ENCODE measurements around the gene KLHL7. TPM values are rescaled to one million over a fixed set of nuclear protein-coding genes. Genes with fewer than 3 reads are reported as not detected.

The KLHL7 gene
- total and polyA plus RNA-seq, 2 experiments from 2014 or later, result 33.9 to 34.9 TPM

DNA sequence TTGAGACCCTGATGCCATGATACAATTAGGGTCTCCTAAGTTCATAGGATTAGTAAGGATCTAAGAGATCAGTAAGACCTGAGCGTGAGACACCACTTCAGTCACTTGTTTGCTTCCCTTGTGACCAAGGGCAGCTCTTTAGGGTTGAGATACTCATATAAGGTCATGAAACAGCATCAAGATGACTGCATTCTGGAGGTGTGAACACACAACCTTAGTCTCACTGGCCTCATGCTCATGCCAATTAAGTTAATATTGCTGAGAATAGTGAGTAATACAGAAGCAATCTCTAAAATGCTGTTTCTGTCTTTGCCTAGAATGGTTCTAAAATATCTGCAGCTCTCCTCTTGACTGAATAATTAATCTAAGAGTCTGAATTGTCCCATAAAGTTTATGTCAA is 39.6 kb upstream of the KLHL7 start:
- DNase-seq, result peak; percentile 77
- Histone ChIP-seq H3K9me2 (ENCODE audit: insufficient read depth) (no peaks in the 10 kb centered on the region), H3K9me3 (ENCODE audit: low read depth) (no peaks in the 10 kb centered on the region), H4K20me1 (ENCODE audit: insufficient read depth) (no peaks in the 10 kb centered on the region), H3K4me1 (ENCODE audit: insufficient read depth) (peaks cover 38% of the 10 kb centered on the region), H3K27me3 (replicated peaks; ENCODE audit: insufficient read depth) (no peaks in the 10 kb centered on the region), H2AFZ (no peak overlapping the region), H3K9ac (peak overlapping the region; percentile 47; the same call in 1 of the 2 replicates), H3K4me2 (ENCODE audit: unreplicated experiment) (peak overlapping the region; percentile 57), H3K27ac (peak overlapping the region; percentile 85), H3K36me3 (ENCODE audit: low read depth) (no peaks in the 10 kb centered on the region), H3F3A (ENCODE audit: insufficient read depth) (peaks cover 26% of the 10 kb centered on the region), H3K4me3 (no peak overlapping the region), H3K79me2 (ENCODE audit: insufficient read depth) (no peaks in the 10 kb centered on the region)
- in situ Hi-C loops (cut with MboI), result loop anchor here (25.0 kb wide), 1 partner anchor 229 kb away; no protein-coding TSS in a partner anchor
- 83 to 88% methylated on average over 1 of the region's 1 CpG for WGBS, 2 experiments (ENCODE audit: low coverage in 1 of 2, low lambda C conversion rate in 2 of 2, missing lambda C conversion rate in 2 of 2)
- TF ChIP-seq EZH2phosphoT487 (IDR thresholded peaks at IDR 0.05; ENCODE audit: insufficient read depth, low read depth) (no peak), EZH2 (IDR thresholded peaks at IDR 0.05; ENCODE audit: insufficient read depth, poor library complexity, severe bottlenecking) (no peak)

DNA sequence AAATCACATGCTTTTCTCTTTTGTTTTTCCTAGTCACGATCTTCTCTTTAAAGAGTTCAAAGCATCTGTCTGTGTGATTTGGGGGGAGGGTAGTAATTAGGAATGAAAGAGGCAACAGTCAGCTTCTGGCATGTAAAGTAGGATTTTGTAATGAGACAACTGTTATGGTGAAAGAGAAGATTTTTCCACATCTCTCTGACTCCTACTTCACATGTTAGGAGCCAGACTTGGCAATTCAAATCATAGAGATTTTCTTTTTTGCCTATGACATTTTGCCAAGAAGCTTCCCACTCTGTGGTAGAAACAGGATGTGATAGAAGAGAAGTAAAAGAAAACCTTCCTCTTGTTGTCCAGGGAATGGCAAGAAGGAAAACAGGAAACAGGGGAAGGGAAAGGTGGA is 38.3 kb upstream of the KLHL7 start:
- in situ Hi-C loops (cut with MboI), result loop anchor here (25.0 kb wide), 1 partner anchor 230 kb away; no protein-coding TSS in a partner anchor
- Histone ChIP-seq H3K4me3 (peak overlapping the region; percentile 50), H3K9me2 (ENCODE audit: insufficient read depth) (no peaks in the 10 kb centered on the region), H3K79me2 (ENCODE audit: insufficient read depth) (no peaks in the 10 kb centered on the region), H3K27me3 (replicated peaks; ENCODE audit: insufficient read depth) (no peaks in the 10 kb centered on the region), H3K36me3 (ENCODE audit: low read depth) (no peaks in the 10 kb centered on the region), H2AFZ (peak overlapping the region; percentile 69), H3K27ac (peak overlapping the region; percentile 85), H3F3A (ENCODE audit: insufficient read depth) (peaks cover 26% of the 10 kb centered on the region), H3K4me2 (ENCODE audit: unreplicated experiment) (peak overlapping the region; percentile 82), H4K20me1 (ENCODE audit: insufficient read depth) (no peaks in the 10 kb centered on the region), H3K9me3 (ENCODE audit: low read depth) (no peaks in the 10 kb centered on the region), H3K4me1 (ENCODE audit: insufficient read depth) (peaks cover 41% of the 10 kb centered on the region), H3K9ac (peak overlapping the region; percentile 47)
- 4 to 6% methylated on average over 1 of the region's 1 CpG for WGBS, 2 experiments (ENCODE audit: low coverage in 1 of 2, low lambda C conversion rate in 2 of 2, missing lambda C conversion rate in 2 of 2)
- peak; percentile 88 for DNase-seq
- TF ChIP-seq EZH2phosphoT487 (IDR thresholded peaks at IDR 0.05; ENCODE audit: insufficient read depth, low read depth) (no peak), EZH2 (IDR thresholded peaks at IDR 0.05; ENCODE audit: insufficient read depth, poor library complexity, severe bottlenecking) (no peak)

DNA sequence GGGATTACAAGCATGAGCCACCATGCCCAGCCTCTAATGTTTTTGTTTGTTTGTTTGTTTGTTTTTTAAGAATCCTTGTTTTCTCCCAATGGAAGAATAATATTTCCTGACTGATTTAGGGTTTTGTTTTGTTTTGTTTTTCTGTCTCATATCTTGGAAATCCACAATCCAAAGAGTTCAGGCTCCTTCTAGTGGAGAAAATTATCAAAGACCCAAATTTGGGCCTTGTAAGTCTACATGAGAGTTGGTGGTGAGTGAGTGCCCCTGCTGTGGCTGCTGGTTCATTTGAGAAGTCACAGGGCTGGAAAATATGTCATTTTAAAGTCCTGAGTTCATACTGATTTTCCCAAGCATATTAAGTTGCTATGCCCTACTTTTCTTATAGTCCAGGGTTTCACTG is 33.5 kb upstream of the KLHL7 start:
- Histone ChIP-seq H3K27ac (no peak overlapping the region), H3K9ac (peak overlapping the region; percentile 20; the same call in 1 of the 2 replicates), H2AFZ (peak overlapping the region; percentile 52), H3K4me2 (ENCODE audit: unreplicated experiment) (no peak overlapping the region), H3F3A (ENCODE audit: insufficient read depth) (peaks cover 18% of the 10 kb centered on the region), H3K79me2 (ENCODE audit: insufficient read depth) (no peaks in the 10 kb centered on the region), H3K36me3 (ENCODE audit: low read depth) (no peaks in the 10 kb centered on the region), H3K9me2 (ENCODE audit: insufficient read depth) (no peaks in the 10 kb centered on the region), H3K4me1 (ENCODE audit: insufficient read depth) (peaks cover 20% of the 10 kb centered on the region), H4K20me1 (ENCODE audit: insufficient read depth) (no peaks in the 10 kb centered on the region), H3K4me3 (no peak overlapping the region), H3K9me3 (ENCODE audit: low read depth) (no peaks in the 10 kb centered on the region), H3K27me3 (replicated peaks; ENCODE audit: insufficient read depth) (no peaks in the 10 kb centered on the region)
- in situ Hi-C loops (cut with MboI), result loop anchor here (25.0 kb wide), 1 partner anchor 235 kb away; no protein-coding TSS in a partner anchor
- TF ChIP-seq EZH2phosphoT487 (IDR thresholded peaks at IDR 0.05; ENCODE audit: insufficient read depth, low read depth) (no peak), EZH2 (IDR thresholded peaks at IDR 0.05; ENCODE audit: insufficient read depth, poor library complexity, severe bottlenecking) (no peak)
- DNase-seq, result peak; percentile 59

DNA sequence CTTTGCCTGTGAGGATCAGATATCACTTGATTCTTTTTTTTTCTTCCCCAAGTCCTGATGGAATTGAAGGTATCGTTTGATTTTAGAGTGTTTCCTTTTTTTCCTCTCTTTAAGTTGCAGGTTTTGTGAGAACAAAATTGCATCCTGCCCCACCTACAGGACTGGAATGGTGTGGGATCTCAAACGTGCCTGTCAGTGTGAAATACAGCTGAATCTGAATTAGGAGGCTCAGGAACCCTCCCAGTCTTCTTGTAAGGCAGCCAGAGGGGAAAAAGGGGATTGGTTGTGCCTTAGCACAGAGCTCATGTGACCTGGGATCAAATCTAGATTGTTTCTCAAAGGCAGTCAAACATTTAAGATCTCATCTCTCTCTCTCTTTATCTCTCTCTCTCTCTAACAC is 32.7 kb upstream of the KLHL7 start:
- no peaks in the 10 kb centered on the region for H4K20me1 ChIP-seq (ENCODE audit: insufficient read depth)
- no peak for TF ChIP-seq EZH2phosphoT487 (IDR thresholded peaks at IDR 0.05; ENCODE audit: insufficient read depth, low read depth)
- TF ChIP-seq EZH2 (IDR thresholded peaks at IDR 0.05; ENCODE audit: insufficient read depth, poor library complexity, severe bottlenecking), result no peak
- H3K79me2 ChIP-seq (ENCODE audit: insufficient read depth), result no peaks in the 10 kb centered on the region
- in situ Hi-C loops (cut with MboI), result loop anchor here (25.0 kb wide), 1 partner anchor 236 kb away; no protein-coding TSS in a partner anchor
- H3F3A ChIP-seq (ENCODE audit: insufficient read depth), result peaks cover 9% of the 10 kb centered on the region; the same call in 1 of the 2 replicates
- peak overlapping the region; percentile 52; the same call in 1 of the 2 replicates for H2AFZ ChIP-seq
- no peak for DNase-seq
- H3K36me3 ChIP-seq (ENCODE audit: low read depth), result no peaks in the 10 kb centered on the region
- H3K27me3 ChIP-seq (replicated peaks; ENCODE audit: insufficient read depth), result no peaks in the 10 kb centered on the region
- H3K9me2 ChIP-seq (ENCODE audit: insufficient read depth), result no peaks in the 10 kb centered on the region
- no peak overlapping the region for H3K4me2 ChIP-seq (ENCODE audit: unreplicated experiment)
- no peak overlapping the region for H3K27ac ChIP-seq
- WGBS, 2 experiments (ENCODE audit: low coverage in 1 of 2, low lambda C conversion rate in 2 of 2, missing lambda C conversion rate in 2 of 2), result 32 to 39% methylated on average over 2 of the region's 2 CpGs
- H3K9me3 ChIP-seq (ENCODE audit: low read depth), result no peaks in the 10 kb centered on the region
- H3K4me1 ChIP-seq (ENCODE audit: insufficient read depth), result peaks cover 11% of the 10 kb centered on the region
- no peak overlapping the region for H3K4me3 ChIP-seq
- no peak overlapping the region for H3K9ac ChIP-seq
